Hematopoietic multipotent progenitor cell treated with erythropoietin and hydrocortisone succinate and interleukin-3 and kit ligand, for 8 days (in vitro differentiated cells): ENCODE results near the gene SRMS.

ENCODE experiments used
- DNase-seq: peaks from one replicate; pipeline ENCODE4 v3.0.0-alpha.2; 2015

SRMS gene

DNA sequence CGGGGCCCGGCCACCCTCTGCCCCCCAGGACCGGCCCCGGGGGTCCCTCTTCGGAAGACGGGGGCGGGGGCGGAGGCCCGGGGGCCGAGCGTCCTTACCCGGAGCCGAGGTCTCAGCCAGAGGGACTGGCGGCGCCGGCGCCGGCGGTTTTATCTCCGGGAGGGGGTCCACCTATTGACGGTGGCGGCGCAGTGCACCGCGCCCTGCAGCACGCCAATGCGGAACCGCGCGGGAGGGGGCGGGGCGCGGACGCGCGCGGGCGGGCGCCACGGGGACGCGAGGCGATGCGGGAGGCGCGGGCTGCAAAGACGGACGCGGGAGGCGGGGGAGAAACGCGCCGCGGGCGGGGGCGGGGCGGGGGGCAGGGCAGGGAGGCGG, 48.6 kb downstream of the SRMS start, which contains the start of gene EEF1A2:
TSS of gene EEF1A2 (minus strand) at position 124 of the 378 bp plus-strand sequence. CDS start 1,320 bp downstream, outside the sequence.
- no peak for DNase-seq

DNA sequence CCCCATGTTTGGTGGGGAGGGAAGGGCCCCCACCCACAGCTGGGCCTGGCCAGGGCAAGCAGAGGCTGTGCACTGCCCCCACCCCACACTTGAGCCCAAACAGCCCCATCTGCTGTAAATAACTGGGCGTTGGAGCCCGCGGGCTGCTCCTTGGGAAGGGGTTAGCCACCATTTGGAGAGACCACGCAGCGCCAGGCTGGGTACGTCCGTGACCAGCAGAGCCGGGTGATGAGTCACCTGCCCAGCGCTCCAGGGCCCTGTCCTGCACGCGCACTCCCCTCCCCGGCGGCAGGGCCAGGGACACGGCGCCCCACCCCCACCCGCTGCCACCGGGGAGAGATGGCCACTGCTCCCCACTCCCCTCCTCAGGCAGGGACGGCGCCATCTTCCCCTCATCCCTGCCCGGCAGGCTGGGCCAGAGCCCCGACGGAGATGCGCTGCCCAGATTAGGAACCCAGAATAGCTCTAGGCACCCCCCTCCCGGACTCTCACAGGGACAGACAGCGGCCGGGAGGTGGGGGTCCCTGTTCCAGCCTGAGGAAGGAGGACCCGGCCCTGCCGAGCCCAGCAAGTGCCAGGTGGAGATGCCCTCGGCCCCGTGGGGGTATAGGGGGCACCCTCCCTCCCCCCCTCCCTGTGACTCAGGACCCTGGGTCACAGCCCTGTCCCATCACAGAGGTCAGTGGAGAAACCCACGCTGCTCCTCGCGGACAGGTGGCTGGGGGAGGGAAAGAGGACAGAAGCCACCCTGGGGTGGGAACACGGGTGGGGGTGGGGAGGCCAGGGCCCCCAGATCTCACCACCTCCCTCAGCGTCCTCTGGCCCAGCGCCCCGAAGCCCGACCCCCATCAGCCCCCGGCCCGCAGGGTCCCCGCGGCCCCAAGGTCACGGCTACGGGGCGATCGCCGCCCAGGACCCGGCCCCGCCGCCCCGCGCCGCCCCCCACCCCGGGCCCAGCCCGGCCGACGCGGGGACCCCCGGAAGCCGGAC, 49.3 kb downstream of the SRMS start:
- no peak for DNase-seq

DNA sequence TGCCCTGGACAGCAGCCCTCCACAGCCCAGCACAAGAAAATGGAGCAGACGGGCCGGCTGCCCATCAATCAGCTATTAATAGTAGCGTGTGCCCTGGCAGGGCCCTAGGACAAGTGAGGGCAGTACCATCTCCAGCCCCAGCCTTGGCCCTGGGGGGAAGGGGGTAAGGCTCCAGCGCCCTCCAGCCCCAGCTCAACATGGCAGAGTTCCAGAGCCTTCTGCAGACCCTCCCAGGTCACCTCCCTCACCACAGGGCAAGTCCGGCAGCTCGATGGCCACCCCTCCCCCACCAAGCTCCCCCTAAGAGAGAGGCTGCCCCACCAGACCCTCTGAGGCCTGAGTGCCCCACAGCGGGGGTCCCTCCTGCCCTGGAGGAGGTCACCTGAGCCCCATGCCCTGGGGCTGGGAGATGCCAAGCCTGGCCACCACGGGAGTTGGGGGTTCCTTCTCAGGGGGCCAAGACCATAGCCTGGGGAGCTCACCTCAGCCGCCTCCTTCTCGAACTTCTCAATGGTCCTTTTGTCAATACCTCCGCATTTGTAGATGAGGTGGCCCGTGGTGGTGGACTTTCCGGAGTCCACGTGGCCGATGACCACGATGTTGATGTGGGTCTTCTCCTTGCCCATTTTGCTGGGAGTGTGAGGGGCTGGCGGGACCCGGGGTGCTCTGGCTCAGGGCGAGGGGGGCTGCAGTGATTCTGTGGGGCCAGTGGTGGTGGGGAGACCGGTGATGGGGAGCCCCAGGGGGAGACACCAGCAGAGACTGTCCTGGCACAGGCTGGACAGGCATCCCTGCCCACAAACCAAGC, 50.2 kb downstream of the SRMS start:
- DNase-seq: no peak

DNA sequence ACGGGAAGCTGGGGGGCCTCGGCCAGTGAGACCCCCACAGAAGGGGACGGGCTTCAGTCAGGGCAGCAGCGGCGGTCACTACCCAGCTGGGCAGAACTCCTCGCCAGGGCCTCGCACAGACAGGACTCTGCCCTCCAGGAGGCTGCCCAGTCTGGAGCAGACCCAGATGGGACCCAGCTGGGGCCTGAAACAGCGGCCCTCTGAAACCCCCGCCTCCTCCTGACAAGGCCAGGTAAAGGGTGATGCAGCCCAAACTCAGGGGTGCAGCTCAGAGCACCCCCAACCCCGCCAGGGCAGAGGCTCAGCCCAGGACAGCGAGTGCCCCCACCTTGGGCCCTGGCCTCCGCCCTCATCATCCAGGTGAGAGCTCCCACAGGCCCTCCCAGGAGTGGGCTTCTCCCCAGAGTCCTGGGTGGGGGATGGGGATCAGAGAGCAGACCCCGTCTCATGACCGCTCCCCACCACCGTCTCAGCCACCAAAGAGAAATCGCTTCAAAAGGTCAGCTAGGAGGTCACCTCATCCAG, 50.9 kb downstream of the SRMS start:
- no peak for DNase-seq

DNA sequence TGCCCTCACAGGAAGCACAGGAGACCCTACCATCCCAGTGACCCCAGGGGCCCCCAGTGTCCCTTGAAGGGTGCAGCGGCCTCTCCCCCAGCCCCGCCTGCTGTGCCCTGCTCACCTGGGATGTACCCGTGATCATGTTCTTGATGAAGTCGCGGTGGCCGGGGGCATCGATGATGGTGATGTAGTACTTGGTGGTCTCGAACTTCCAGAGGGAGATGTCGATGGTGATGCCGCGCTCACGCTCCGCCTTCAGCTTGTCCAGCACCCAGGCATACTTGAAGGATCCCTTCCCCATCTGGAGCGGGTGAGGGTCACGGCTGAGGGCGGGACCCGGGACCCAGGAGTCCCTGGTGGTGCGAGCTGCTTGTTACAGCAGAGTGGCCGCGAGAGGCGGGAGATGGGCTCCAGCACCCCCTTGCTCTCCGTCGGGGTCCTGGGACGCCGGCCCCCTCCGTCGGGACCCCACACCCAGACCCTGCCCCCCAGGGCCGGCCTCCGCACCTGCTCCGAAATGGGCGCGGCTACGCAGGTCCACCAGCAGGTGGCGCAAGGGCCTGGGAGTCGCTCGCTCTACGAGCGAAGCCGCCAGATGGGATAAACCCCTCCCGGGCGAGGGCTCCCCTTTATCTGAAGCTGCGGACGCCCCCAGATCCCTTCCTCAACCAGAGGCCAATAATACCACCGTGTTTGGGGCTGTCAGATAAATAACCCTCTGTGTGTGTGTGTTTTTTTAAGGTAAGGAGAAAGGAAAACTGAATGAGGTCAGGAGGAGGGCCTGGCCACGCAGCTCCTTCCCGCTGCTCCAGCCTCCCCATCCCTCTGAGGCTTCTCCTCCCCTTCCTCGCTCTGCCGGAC, 51.6 kb downstream of the SRMS start:
- DNase-seq: peak; percentile 57

DNA sequence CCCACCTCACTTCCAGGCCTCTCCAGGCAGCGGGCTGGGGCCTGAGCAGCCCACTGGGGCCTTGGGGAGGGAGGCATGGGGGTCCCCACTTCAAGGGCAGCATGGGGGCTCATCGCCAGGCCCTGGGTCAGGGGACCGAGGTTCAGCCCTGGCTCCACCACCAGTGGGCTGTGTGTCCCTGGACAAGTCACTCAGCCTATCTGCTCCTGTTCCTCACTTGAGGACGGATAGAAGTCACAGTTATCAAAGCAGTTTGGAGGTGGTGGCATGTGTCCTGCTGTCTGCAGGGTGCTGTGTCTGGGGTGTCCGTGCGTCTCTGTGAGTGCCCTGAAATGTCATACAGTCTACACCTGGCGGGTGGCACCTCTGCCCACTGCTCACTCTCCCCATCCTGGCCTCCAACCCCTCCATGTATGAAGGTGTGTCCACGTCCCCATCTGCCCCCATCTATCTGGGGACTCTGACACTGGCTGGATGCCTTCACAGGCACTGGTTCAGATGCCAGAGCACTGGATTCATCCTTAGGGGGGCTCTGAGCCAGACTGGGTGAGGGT, 52.3 kb downstream of the SRMS start:
- no peak for DNase-seq

DNA sequence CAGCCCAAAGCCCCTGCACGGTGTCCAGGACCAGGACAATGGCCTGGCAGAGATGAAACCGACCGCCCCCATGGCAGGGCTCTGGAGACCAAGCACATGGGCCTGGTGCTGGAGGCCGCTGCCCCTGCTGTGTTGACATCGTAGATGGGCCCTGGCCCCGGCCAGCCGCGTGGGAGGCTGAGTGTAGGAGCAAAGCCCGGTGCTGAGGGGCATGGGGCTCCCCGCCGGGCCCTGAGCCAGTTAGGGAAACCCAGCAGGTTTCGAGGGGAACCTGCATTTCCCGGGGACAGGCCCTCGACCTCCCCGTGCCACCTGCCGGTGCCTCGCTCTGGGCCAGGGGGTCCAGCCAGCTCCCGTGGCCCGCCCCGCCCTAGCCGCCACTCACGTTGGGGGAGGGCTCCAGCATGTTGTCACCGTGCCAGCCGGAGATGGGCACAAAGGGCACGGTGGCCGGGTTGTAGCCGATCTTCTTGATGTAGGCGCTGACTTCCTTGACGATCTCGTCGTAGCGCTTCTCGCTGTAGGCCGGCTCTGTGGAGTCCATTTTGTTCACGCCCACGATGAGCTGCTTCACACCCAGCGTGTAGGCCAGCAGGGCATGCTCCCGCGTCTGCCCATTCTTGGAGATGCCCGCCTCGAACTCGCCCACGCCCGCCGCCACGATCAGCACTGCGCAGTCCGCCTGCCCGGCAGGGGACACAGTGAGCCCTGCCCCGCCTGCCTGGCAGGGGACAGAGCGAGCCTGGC, 53.0 kb downstream of the SRMS start:
- DNase-seq: no peak

DNA sequence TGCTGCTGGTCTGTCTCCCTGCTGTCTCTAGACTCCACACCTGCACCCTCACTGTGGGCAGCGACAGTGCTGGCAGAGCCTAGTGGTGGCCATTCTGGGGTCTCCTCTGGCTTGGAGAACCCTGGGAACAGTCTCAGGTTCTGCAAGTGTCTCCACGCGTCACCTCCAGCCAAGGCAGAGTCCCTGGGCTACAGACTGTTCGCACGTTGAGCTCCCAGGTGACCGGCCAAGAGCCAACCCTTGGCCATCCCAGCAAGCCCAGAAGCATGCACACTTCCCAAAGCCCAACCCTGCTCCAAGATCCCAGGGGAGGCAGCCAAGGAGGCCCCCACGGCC, 53.5 kb downstream of the SRMS start:
- no peak for DNase-seq

DNA sequence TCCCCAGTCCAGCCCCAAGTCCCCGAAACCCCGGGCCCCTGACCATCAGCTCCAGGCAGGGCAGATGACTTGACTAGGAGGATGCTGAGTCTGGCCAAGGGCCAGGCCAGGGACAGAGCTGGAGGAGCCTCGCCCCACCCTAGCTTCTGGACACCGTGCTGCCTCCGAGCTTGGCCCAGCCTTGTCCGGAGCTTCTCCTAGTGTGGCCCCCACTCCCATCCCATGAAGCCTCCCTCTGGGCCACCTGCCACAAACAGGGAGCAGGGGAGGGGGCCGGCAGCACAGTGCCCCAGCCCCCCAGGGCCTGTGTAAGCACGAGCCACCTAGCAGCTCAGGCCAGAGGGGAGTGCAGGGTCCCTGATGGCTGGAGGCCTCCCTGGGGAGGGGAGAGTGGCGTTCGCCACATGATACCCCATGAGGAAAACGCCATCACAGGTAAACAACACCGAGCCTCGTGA, 54.0 kb downstream of the SRMS start:
- DNase-seq: no peak

DNA sequence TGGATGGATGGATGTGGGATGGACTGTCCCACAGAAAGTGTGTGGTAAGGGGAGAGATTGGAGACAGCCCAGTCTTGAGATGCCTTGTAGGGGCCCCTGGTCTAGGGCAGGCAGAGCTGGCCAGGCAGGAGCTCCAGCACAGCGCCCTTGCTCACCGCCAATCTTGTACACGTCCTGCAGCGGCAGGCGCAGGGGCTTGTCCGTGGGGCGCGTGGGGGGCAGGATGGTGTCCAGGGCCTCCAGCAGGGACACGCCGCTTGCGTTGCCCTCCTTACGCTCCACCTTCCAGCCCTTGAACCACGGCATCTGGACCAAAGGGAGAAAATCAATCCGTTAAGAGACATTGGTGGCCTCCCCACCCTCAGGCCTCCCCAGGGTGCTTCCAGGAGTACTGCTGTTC, 54.6 kb downstream of the SRMS start:
- DNase-seq: no peak

DNA sequence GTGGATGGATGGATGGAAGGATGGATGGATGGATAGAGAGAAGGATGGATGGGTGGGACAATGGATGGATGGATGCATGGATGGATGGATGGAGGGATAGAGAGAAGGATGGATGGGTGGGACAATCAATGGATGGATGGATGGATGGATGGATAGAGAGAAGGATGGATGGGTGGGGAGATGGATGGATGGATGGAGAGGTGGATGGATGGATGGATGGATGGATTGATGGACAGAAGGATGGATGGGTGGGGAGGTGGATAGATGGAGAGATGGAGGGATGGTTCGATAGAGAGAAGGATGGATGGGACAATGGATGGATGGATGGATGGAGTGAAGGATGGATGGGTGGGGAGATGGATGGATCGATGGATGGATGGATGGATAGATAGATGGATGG, 55.0 kb downstream of the SRMS start:
- no peak for DNase-seq

DNA sequence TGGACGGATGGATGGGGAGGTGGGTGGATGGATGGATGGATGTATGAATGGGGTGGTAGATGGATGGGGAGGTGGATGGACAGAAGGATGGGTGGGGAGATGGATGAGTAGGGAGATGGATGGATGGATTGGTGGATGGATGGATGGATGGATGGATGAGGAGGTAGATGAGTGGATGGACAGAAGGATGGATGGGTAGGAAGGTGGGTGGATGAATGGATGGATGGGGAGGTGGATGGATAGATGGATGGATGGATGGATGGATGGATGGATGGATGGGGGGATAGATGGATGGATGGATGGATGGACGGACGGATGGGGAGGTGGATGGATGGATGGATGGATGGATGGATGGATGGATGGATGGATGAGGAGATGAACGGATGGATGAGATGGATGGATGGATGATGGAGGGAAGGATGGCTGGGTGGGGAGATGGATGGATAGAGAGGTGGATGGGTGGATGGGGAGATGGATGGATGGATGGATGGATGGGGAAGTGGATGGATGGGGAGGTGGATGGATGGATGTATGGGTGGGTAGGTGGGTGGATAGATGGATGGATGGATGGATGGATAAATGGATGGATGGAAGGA, 55.8 kb downstream of the SRMS start:
- no peak for DNase-seq

DNA sequence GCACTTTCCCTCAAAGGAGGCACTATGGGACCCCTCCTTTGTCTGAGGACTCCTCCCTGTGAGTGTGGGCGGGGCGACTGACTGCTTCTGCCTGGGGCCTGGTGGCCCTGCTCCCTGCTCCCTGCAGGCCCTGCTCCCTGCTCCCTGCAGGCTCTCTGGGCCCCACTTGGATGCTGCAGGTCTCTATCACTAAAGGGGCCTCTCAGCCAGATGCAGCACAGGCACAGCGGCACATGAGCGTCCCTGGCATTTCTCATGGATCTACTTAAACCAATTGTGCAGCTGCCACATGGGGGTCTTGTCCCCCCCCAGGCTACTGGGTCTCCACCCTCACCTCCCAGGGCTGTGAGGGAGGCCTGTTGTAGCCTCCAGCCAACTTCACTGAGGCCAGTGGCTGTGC, 56.5 kb downstream of the SRMS start:
- no peak for DNase-seq
